Amniotic epithelial cell (primary cell): ENCODE results near the gene B9D1.
A peak's percentile ranks its signal among the peaks of the same experiment; 100 is the strongest.

Experiments used
- DNase-seq: peaks from one replicate; pipeline ENCODE4 v3.0.0-alpha.2; 2010; ENCODE audit warnings: low read depth

Gene B9D1

GRCh38 chr17:19376811-19377210 is 14.3 kb upstream of the B9D1 start:
- DNase-seq = no peak

- no peak for DNase-seq
These were observed 13.2 kb upstream of the B9D1 start for GRCh38 chr17:19375732-19376131.

GRCh38 chr17:19374136-19374535 is 11.6 kb upstream of the B9D1 start:
- DNase-seq = peak; percentile 54

GRCh38 chr17:19372866-19373504 is 10.5 kb upstream of the B9D1 start:
- no peak for DNase-seq

GRCh38 chr17:19372439-19372838 is 9.9 kb upstream of the B9D1 start:
- DNase-seq = no peak

- no peak for DNase-seq
These were observed 9.5 kb upstream of the B9D1 start for GRCh38 chr17:19372011-19372370.

- DNase-seq = no peak
These were observed 8.9 kb upstream of the B9D1 start for GRCh38 chr17:19371259-19372010.

GRCh38 chr17:19370493-19370960 is 8.0 kb upstream of the B9D1 start:
- DNase-seq = no peak

- no peak for DNase-seq
These were observed 7.4 kb upstream of the B9D1 start for GRCh38 chr17:19369846-19370492.

GRCh38 chr17:19369107-19369778 is 6.7 kb upstream of the B9D1 start:
- no peak for DNase-seq

- DNase-seq = no peak
These were observed 5.7 kb upstream of the B9D1 start for GRCh38 chr17:19368229-19368628.

- no peak for DNase-seq
These were observed 4.1 kb upstream of the B9D1 start for GRCh38 chr17:19366637-19366972.

GRCh38 chr17:19365833-19366636 is 3.5 kb upstream of the B9D1 start:
- no peak for DNase-seq

- no peak for DNase-seq
These were observed 2.9 kb upstream of the B9D1 start for GRCh38 chr17:19365499-19365817.

GRCh38 chr17:19364699-19365498 is 2.4 kb upstream of the B9D1 start:
- no peak for DNase-seq

- DNase-seq = no peak
These were observed 1.0 kb upstream of the B9D1 start for GRCh38 chr17:19363460-19364035.

- no peak for DNase-seq
These were observed 553 bp upstream of the B9D1 start for GRCh38 chr17:19363114-19363438.

- no peak for DNase-seq
These were observed 613 bp downstream of the B9D1 start for GRCh38 chr17:19361944-19362276.

- no peak for DNase-seq
These were observed 1.2 kb downstream of the B9D1 start for GRCh38 chr17:19361326-19361725.

- DNase-seq = no peak
These were observed 1.8 kb downstream of the B9D1 start for GRCh38 chr17:19360772-19361171.

- no peak for DNase-seq
These were observed 2.7 kb downstream of the B9D1 start for GRCh38 chr17:19359856-19360255.
